HL-60 (cell line): ENCODE measurements around the gene USB1.

Source experiments
- DNase-seq, 2 experiments: peaks; one replicate each; pipeline ENCODE4 v3.0.0-alpha.2; 2010 to 2020; ENCODE audit warnings: low read depth in 1 of 2, low spot score in 1 of 2
- H3K27ac ChIP-seq: fragments of 250-450 bp; sonication (Bioruptor Pico); replicated peaks from 2 replicates; pipeline ENCODE4 v1.5.1; 2020; ENCODE audit warnings: mild to moderate bottlenecking, moderate library complexity
- H3K27me3 ChIP-seq: fragments of 250-450 bp; sonication (Bioruptor Pico); 2 replicates; pipeline ENCODE4 v1.5.1; 2021; ENCODE audit warnings: mild to moderate bottlenecking, moderate library complexity; ENCODE audit not compliant: insufficient read depth, poor library complexity, severe bottlenecking
- H3K4me3 ChIP-seq: replicated peaks from 2 replicates; pipeline ENCODE4 v1.5.1; 2011; ENCODE audit warnings: mild to moderate bottlenecking, control low read depth, low read length; ENCODE audit not compliant: insufficient read depth
- GABPA ChIP-seq: IDR thresholded peaks from 2 replicates; pipeline ENCODE4 v1.6.1; 2012; ENCODE audit warnings: low read depth
- POLR2AphosphoS5 ChIP-seq: IDR thresholded peaks from 2 replicates; pipeline ENCODE4 v1.6.1; 2012; ENCODE audit warnings: low read depth
- SPI1 ChIP-seq: IDR thresholded peaks from 2 replicates; pipeline ENCODE4 v1.6.1; 2012; ENCODE audit warnings: low read depth, mild to moderate bottlenecking, borderline replicate concordance
- TF ChIP-seq, protein P1 (sequence below): IDR thresholded peaks from 2 replicates; pipeline ENCODE4 v1.6.1; 2012; ENCODE audit warnings: low read depth; ENCODE audit not compliant: insufficient replicate concordance
- TF ChIP-seq, protein P2 (sequence below): IDR thresholded peaks from one replicate; pipeline ENCODE4 v1.5.1; 2011; ENCODE audit warnings: low read length, control low read depth, inconsistent platforms; ENCODE audit not compliant: insufficient read depth

Gene USB1

DNA sequence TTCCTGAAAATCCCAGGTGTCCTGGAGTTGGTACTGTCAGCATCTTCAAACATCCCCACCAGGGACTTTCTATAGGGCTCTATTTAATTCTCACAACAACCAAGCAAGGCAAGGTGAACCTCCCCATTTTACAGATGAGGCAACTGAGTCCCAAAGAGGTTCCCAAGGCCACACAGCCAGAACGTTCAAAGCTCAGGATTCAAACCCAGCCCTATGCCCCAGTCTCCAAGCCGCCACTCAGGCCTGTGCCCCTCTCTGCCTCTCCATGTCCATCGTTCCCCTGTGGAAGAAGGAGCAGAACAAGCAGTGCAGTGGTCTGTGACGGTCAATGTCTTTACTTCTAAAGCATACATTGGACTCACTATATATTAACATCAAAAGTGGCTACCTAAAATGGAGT is 6.8 kb upstream of the USB1 start:
- TF ChIP-seq GABPA (no peak), POLR2AphosphoS5 (no peak), SPI1 (no peak)
- TF ChIP-seq, protein P1, sequence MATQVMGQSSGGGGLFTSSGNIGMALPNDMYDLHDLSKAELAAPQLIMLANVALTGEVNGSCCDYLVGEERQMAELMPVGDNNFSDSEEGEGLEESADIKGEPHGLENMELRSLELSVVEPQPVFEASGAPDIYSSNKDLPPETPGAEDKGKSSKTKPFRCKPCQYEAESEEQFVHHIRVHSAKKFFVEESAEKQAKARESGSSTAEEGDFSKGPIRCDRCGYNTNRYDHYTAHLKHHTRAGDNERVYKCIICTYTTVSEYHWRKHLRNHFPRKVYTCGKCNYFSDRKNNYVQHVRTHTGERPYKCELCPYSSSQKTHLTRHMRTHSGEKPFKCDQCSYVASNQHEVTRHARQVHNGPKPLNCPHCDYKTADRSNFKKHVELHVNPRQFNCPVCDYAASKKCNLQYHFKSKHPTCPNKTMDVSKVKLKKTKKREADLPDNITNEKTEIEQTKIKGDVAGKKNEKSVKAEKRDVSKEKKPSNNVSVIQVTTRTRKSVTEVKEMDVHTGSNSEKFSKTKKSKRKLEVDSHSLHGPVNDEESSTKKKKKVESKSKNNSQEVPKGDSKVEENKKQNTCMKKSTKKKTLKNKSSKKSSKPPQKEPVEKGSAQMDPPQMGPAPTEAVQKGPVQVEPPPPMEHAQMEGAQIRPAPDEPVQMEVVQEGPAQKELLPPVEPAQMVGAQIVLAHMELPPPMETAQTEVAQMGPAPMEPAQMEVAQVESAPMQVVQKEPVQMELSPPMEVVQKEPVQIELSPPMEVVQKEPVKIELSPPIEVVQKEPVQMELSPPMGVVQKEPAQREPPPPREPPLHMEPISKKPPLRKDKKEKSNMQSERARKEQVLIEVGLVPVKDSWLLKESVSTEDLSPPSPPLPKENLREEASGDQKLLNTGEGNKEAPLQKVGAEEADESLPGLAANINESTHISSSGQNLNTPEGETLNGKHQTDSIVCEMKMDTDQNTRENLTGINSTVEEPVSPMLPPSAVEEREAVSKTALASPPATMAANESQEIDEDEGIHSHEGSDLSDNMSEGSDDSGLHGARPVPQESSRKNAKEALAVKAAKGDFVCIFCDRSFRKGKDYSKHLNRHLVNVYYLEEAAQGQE = no peak
- no peak for DNase-seq

DNA sequence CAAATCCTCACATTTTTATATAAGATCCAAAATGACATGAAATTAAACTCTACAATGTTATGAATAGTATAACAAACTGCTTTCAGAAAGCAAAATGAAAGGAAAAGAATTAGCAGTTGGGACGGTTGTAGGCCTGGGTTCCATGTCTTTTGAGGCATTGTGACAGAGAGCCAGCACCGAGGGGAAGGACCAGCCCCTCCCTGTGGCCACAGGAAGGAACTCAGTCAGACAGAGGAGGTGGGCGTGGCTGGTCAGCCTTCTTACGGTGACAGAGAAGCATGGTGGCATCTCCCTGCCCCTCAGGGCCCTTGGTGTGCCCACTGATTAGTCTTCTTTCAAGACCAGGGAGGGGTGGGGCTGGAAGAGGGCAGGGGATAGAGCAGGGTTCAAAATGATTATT is 6.4 kb upstream of the USB1 start:
- TF ChIP-seq, protein P2, sequence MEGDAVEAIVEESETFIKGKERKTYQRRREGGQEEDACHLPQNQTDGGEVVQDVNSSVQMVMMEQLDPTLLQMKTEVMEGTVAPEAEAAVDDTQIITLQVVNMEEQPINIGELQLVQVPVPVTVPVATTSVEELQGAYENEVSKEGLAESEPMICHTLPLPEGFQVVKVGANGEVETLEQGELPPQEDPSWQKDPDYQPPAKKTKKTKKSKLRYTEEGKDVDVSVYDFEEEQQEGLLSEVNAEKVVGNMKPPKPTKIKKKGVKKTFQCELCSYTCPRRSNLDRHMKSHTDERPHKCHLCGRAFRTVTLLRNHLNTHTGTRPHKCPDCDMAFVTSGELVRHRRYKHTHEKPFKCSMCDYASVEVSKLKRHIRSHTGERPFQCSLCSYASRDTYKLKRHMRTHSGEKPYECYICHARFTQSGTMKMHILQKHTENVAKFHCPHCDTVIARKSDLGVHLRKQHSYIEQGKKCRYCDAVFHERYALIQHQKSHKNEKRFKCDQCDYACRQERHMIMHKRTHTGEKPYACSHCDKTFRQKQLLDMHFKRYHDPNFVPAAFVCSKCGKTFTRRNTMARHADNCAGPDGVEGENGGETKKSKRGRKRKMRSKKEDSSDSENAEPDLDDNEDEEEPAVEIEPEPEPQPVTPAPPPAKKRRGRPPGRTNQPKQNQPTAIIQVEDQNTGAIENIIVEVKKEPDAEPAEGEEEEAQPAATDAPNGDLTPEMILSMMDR = peak; percentile 18
- TF ChIP-seq SPI1 = peak; percentile 51; the same call in 1 of the 2 replicates
- TF ChIP-seq, protein P1 = no peak
- no peak for TF ChIP-seq GABPA
- TF ChIP-seq POLR2AphosphoS5 = no peak
- Histone ChIP-seq H3K4me3 (no peak overlapping the region), H3K27me3 (no peaks in the 10 kb centered on the region), H3K27ac (no peak overlapping the region; the same call in 1 of the 2 replicates)
- peak in 1 of 2 experiments; percentile 88 for DNase-seq

More for the DNA sequence above, 6.8 kb upstream of the USB1 start:
- Histone ChIP-seq H3K4me3 (no peak overlapping the region), H3K27me3 (no peaks in the 10 kb centered on the region), H3K27ac (no peak overlapping the region; the same call in 1 of the 2 replicates)

DNA sequence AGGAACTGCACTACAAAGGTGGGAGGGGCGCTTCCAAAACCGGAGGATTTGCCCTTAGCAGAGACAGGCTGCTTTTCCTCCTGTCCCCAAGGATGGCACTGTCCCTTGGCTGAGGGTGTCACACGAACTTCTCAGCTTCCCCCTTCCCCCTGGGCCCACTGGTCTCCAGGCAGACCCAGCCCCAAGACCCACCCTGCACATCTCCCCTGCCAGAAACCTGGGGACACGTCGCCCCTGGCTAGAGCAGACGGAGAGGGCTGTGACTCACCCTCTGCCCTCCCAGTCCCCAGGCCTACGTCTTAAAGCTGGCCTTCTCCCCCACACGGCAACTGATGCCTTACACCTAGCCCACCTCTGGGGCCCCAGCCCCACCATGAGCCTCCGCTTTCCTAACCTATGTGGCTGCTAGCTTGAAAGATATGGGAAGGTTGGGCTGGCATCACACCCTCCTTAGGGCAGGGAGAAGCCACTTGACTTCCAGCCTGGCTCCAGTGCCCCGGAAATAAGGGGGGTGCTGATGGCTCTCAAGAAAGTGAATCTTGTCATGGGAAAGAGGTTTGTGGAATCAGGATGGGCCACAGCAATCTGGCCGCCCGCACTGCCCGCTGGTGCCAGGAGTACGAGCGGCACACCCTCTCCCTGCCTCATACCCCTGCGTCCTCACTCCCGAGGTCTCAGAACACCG is 5.3 kb upstream of the USB1 start:
- TF ChIP-seq POLR2AphosphoS5 (no peak), SPI1 (no peak), GABPA (no peak)
- TF ChIP-seq, protein P1 = no peak
- TF ChIP-seq, protein P2 = no peak
- no peak overlapping the region for H3K27ac ChIP-seq
- no peak for DNase-seq
- H3K27me3 ChIP-seq = no peaks in the 10 kb centered on the region
- H3K4me3 ChIP-seq = no peak overlapping the region
